ENCODE measurements around the gene G3BP2.
"Not testable (repeated sequence)": the region's sequence is repeated elsewhere in the genome, so short reads cannot be mapped to it uniquely, and the experiment has no call there.

Gene G3BP2

GRCh38 chr4:75673027-75673958 lies at the start of gene G3BP2:
Gene G3BP2, minus strand, starts transcription at chr4:75673411. Its CDS starts 11,386 bp downstream, at chr4:75662025.
- DNase-seq, result peak; percentile 98

DNA sequence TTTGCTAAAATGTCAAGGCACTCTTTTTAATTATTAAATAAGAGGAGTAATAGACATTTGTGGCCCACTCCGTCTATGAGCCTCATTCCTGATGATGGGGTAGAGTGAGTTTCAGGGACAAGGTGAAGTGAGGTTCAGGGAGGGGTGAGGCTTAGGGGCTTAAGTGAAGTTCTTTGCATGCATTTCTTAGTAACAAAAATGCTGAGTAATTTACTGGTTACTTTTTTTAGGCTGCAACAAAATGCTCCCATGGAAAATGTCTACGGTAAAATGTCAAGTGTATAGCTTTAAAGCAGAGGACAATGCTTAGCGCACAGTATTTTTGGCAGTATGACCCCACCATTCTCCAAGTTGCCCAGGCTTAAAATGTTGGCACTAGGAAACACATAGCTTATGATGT lies 49.2 kb upstream of the G3BP2 start:
- DNase-seq, result no peak

- no peak for DNase-seq
Observed at GRCh38 chr4:75718529-75718928, 45.3 kb upstream of the G3BP2 start.

GRCh38 chr4:75717408-75717807 lies 44.2 kb upstream of the G3BP2 start:
- no peak for DNase-seq

GRCh38 chr4:75716054-75716453 lies 42.8 kb upstream of the G3BP2 start:
- DNase-seq, result not testable (repeated sequence)

DNA sequence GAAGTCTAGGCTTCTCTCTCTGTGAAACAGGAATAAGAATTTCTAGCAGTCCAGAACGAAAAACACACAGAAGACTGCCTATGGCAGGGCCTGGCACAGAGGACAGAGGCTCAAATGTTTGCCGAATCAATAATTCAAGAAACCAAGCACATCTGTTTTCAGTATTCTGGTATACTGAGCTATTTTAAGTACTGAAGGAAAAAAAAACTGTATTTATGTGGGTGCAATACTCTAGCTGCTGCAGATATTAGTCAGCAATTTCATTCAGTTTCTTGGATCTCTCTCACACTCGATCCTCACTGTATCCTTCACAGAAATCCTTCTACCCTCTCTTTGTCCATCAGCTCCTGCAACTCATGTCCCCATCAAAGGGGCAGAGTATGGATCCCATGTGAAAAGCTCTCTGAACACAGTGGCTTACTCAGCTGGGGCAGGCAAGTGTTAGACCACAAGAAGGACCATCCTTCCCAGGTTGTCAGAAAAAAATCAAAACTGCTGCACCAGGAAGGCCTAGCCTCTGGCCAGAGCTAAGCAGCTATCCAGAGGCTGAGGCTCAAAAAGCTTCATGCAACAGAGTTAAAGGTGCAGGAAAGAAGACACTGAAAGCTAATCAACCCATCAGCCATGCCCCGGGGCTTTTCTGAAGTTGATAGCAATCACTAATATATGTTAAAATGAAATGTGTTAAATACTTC lies 42.0 kb upstream of the G3BP2 start:
- no peak for DNase-seq

DNA sequence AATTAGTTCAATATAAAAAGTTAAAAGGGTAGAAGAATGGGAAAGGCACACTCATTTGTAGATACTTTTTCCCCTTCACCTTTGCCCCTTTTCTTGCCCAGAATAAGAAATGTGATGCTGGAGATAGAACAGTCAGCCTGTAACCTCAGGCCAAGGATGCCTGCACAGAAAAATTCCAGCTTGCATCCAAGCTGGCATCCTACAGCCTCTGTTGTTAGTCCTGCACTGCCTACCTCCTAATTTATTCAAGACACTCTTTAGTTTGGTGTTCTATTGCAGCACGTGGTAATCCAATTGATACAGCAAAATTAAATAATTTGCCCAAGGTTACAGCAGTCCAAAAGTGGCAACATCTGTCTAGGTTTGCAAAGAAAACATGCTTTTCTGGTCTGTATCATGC lies 41.5 kb upstream of the G3BP2 start:
- DNase-seq, result no peak

GRCh38 chr4:75714011-75714410 lies 40.8 kb upstream of the G3BP2 start:
- no peak for DNase-seq

- DNase-seq, result no peak
Observed at GRCh38 chr4:75710246-75710645, 37.0 kb upstream of the G3BP2 start.

- no peak for DNase-seq
Observed at GRCh38 chr4:75708218-75708691, 35.0 kb upstream of the G3BP2 start.

- DNase-seq, result no peak
Observed at GRCh38 chr4:75705198-75705977, 32.2 kb upstream of the G3BP2 start.

DNA sequence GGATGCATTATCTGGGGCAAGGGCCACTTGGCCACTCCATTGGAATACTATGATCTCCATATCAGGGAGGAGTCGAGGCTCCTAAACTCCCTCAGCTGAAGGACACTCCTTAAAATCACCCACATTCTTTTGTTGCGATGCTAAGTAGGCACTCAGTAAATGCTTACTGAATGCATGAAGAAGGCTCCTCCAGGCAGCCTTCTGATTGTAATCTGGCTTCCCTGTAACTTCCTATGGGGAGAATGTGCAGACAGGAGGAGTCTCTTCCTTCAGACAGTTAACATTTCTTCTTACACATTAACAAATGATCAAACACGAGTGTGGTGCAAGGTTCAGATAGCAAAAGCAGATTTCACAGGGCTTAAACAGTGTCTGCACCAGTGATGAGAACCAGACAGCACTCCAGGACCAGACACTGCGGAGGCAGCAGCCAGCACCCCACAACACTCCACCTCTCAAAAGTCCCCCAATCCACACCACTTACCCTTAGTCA lies 29.8 kb upstream of the G3BP2 start:
- no peak for DNase-seq

DNA sequence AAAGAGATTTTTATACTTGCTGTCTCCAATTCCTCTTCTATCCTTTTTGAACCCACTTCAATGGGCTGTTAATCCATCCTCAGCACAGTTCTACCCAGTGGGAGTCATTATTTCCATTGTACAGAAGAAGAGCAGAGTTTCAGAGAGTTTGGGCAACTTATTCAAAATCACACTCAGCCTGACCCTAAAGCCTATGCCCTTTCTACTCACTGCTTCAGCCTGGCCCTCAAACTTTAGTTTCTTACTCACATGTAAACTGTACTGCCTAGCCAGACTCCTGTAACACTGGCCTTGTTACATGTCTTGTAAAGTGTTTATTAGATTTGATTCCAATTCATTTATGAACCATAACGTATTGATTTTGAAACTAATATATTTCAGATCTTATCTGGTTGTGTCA lies 26.1 kb upstream of the G3BP2 start:
- no peak for DNase-seq

- DNase-seq, result no peak
Observed at GRCh38 chr4:75698963-75699228, 25.7 kb upstream of the G3BP2 start.

GRCh38 chr4:75698162-75698962 lies 25.2 kb upstream of the G3BP2 start:
- DNase-seq, result no peak

GRCh38 chr4:75696581-75696980 lies 23.4 kb upstream of the G3BP2 start:
- DNase-seq, result no peak

GRCh38 chr4:75696071-75696470 lies 22.9 kb upstream of the G3BP2 start:
- no peak for DNase-seq

DNA sequence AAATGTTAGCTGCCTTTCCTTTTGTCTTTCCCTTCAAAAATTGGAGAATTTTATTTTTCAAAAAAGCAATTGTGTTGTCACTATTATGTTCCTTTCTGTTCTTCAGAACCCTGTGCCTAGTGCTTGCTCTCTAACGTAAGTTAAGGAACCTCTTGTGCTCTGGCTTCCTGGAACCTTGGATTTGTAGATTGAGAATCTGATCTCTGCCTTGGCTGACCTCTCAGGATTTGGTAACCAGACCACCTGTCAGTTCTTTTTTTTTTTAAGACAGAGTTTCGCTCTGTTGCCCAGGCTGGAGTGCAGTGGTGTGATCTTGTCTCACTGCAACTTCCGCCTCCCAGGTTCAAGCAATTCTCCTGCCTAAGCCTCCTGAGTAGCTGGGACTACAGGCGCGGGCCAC lies 18.9 kb upstream of the G3BP2 start:
- DNase-seq, result not testable (repeated sequence)

DNA sequence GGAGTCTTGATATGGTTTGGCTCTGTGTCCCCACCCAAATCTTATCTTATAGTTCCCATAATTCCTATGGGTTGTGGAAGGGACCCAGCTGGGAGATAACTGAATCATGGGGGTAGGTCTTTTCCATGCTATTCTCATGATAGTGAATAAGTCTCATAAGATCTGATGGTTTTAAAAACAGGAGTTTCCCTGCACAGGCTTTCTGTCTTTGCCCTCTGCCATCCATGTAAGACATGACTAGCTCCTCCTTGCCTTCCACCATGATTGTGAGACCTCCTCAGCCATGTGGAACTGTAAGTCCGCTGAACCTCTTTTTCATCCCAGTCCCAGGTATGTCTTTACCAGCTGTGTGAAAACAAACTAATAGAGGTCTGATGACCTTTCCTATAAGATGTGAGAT lies 13.9 kb upstream of the G3BP2 start:
- not testable (repeated sequence) for DNase-seq

- no peak for DNase-seq
Observed at GRCh38 chr4:75686346-75686745, 13.1 kb upstream of the G3BP2 start.

GRCh38 chr4:75685546-75686189 lies 12.5 kb upstream of the G3BP2 start:
- DNase-seq, result no peak

All from right hindlimb (tissue), 1 donor.